GM23248 (cell line): ENCODE measurements around the gene ADGRL3. TPM values are rescaled to one million over a fixed set of nuclear protein-coding genes. Genes with fewer than 3 reads are reported as not detected.

Source experiments
- DNase-seq: peaks from one replicate; pipeline ENCODE4 v3.0.0-alpha.2; 2015
- H2AFZ ChIP-seq: fragments of 200-600 bp; sonication (generic); 2 replicates; pipeline ENCODE4 v1.6.1; 2016; ENCODE audit warnings: antibody characterized with exemption
- H3F3A ChIP-seq: fragments of 200-600 bp; sonication (generic); 2 replicates; pipeline ENCODE4 v1.6.1; 2016; ENCODE audit warnings: mild to moderate bottlenecking, antibody characterized with exemption, mixed run types; ENCODE audit not compliant: insufficient read depth
- H3K27ac ChIP-seq: fragments of 200-600 bp; sonication (generic); 2 replicates; pipeline ENCODE4 v1.5.1; 2016; ENCODE audit warnings: mild to moderate bottlenecking
- H3K27me3 ChIP-seq: fragments of 200-600 bp; sonication (generic); replicated peaks from 2 replicates; pipeline ENCODE4 v1.6.1; 2016; ENCODE audit warnings: mild to moderate bottlenecking; ENCODE audit not compliant: insufficient read depth
- H3K36me3 ChIP-seq: fragments of 200-600 bp; sonication (generic); 2 replicates; pipeline ENCODE4 v1.6.1; 2016; ENCODE audit warnings: low read depth, mild to moderate bottlenecking
- H3K4me1 ChIP-seq: fragments of 200-600 bp; sonication (generic); 2 replicates; pipeline ENCODE4 v1.6.1; 2016; ENCODE audit warnings: mild to moderate bottlenecking; ENCODE audit not compliant: insufficient read depth
- H3K4me2 ChIP-seq: fragments of 200-600 bp; sonication (generic); one replicate; pipeline ENCODE4 v1.6.1; 2016; ENCODE audit warnings: mild to moderate bottlenecking; ENCODE audit not compliant: unreplicated experiment
- H3K4me3 ChIP-seq: fragments of 200-600 bp; sonication (generic); 2 replicates; pipeline ENCODE4 v1.5.1; 2016; ENCODE audit warnings: mild to moderate bottlenecking
- H3K79me2 ChIP-seq: fragments of 200-600 bp; sonication (generic); 2 replicates; pipeline ENCODE4 v1.6.1; 2016; ENCODE audit warnings: mild to moderate bottlenecking; ENCODE audit not compliant: insufficient read depth
- H3K9ac ChIP-seq: fragments of 200-600 bp; sonication (generic); 2 replicates; pipeline ENCODE4 v1.6.1; 2016; ENCODE audit warnings: mild to moderate bottlenecking
- H3K9me2 ChIP-seq: fragments of 200-600 bp; sonication (generic); 2 replicates; pipeline ENCODE4 v1.6.1; 2016; ENCODE audit warnings: mixed run types, mild to moderate bottlenecking, moderate library complexity; ENCODE audit not compliant: insufficient read depth
- H3K9me3 ChIP-seq: fragments of 200-600 bp; sonication (generic); one replicate; pipeline ENCODE4 v1.6.1; 2017; ENCODE audit warnings: low read depth
- H4K20me1 ChIP-seq: fragments of 200-600 bp; sonication (generic); 2 replicates; pipeline ENCODE4 v1.6.0; 2016; ENCODE audit not compliant: insufficient read depth
- EZH2 ChIP-seq: fragments of 200-600 bp; sonication (generic); IDR thresholded peaks from 2 replicates; pipeline ENCODE4 v1.6.1; 2018; ENCODE audit warnings: antibody characterized with exemption, mild to moderate bottlenecking; ENCODE audit not compliant: insufficient read depth, poor library complexity, severe bottlenecking
- EZH2phosphoT487 ChIP-seq: fragments of 200-600 bp; sonication (generic); IDR thresholded peaks from 2 replicates; pipeline ENCODE4 v1.6.1; 2018; ENCODE audit warnings: antibody characterized with exemption, moderate library complexity, mild to moderate bottlenecking, low read depth; ENCODE audit not compliant: insufficient read depth
- WGBS, 2 experiments: methylation state at CpG; one replicate each; pipeline ENCODE4 v1.1.6; 2015 to 2017; ENCODE audit warnings: low lambda C conversion rate in 2 of 2, low coverage in 1 of 2; ENCODE audit errors: missing lambda C conversion rate in 2 of 2; 5-methylcytosine and 5-hydroxymethylcytosine counted together
- in situ Hi-C: fragments of 300-500 bp; cut with MboI; formaldehyde crosslinking; loops from 2 replicates; pipeline ENCODE4 v1.15.0; 2020
- polyA plus RNA-seq: library from polyadenylated mRNA; unstranded; fragments of >200 nt; fragmentation: Nextera tagmentation; extraction: Ambion mirVana; gene quantifications from 2 replicates; pipeline ENCODE4 v1.2.1, GENCODE V29; 2016
- total RNA-seq: library from RNA; depleted of rRNA; stranded (reverse); fragments of >200 nt; shearing (Covaris generic); gene quantifications from 2 replicates; pipeline ENCODE4 v1.2.3, GENCODE V29; 2014

ADGRL3 gene
- total and polyA plus RNA-seq, 2 experiments from 2014 or later: not detected

DNA sequence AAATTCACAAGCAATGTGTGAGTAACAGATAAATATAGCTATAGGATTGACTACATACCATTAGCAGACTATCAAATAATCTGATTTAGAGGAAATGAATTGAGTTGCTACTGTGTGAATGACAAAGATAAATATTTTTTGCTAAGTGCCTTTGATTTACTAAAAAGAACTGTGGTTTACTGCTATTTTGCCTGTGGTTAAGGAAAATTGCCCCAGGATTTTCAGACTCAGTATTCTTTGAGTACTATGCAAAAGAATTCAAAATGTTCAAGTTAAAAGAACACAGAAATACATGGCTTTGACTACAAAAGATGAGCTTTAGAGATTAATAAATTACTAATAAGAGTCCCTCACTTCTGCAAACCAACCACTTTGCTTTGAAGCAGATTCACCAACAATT is 853.8 kb downstream of the ADGRL3 start:
- Histone ChIP-seq H3K27me3 (no peaks in the 10 kb centered on the region), H3K9ac (no peak overlapping the region), H3K9me3 (no peaks in the 10 kb centered on the region), H3K79me2 (no peaks in the 10 kb centered on the region), H3K4me3 (no peak overlapping the region), H3F3A (no peaks in the 10 kb centered on the region), H3K27ac (no peak overlapping the region), H2AFZ (no peak overlapping the region), H4K20me1 (no peaks in the 10 kb centered on the region), H3K4me1 (no peaks in the 10 kb centered on the region), H3K36me3 (no peaks in the 10 kb centered on the region), H3K4me2 (no peak overlapping the region), H3K9me2 (no peaks in the 10 kb centered on the region)
- in situ Hi-C loops: no loop called here
- TF ChIP-seq EZH2phosphoT487 (no peak), EZH2 (no peak)
- DNase-seq: no peak

DNA sequence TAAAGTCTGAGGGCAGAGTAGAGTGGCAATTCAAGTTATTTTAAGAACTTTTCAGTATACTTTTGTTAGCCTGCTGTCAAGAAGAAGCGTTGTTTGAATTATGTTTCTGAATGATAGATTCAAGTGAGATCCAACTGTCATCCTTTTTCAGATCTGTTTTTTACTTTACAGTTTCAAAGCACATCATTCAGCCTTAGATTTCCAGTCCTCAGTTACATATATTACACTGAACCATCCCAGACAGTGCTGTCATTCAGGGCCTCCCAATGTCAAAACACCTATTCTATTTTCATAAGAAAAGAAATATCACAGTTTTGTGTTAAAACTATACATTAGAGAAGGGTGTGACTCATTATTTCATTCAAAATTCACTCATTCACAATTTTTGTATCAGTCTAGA is 856.9 kb downstream of the ADGRL3 start:
- no peaks in the 10 kb centered on the region for H3K79me2 ChIP-seq
- DNase-seq: no peak
- WGBS, 2 experiments: 31 to 52% methylated on average over 1 of the region's 1 CpG
- no peak overlapping the region for H3K27ac ChIP-seq
- H3K9me2 ChIP-seq: no peaks in the 10 kb centered on the region
- H3K4me2 ChIP-seq: no peak overlapping the region
- H4K20me1 ChIP-seq: no peaks in the 10 kb centered on the region
- H3K9me3 ChIP-seq: peaks cover 3% of the 10 kb centered on the region
- H3K4me3 ChIP-seq: no peak overlapping the region
- in situ Hi-C loops: no loop called here
- H3K36me3 ChIP-seq: no peaks in the 10 kb centered on the region
- H3K9ac ChIP-seq: no peak overlapping the region
- no peak overlapping the region for H2AFZ ChIP-seq
- H3K4me1 ChIP-seq: no peaks in the 10 kb centered on the region
- H3K27me3 ChIP-seq: no peaks in the 10 kb centered on the region
- TF ChIP-seq EZH2 (no peak), EZH2phosphoT487 (no peak)
- no peaks in the 10 kb centered on the region for H3F3A ChIP-seq

DNA sequence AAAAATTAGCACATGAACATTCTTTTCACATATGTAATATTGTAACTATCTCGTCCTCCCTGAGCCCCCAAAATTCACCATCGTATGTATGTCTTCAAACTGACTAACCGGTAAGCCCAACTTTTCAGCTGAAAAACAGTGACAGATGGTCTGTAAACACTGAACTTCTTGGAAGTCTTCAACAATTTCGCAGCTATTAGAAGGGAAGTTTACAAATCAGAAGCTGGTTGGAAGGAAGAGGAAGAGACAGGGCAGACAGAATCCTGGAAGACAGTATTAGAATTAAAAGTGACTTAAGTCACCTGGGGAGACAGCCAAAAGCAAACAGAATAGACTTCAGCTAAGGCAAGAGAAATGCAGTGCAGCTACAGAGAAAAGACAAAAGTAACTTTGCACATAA is 858.4 kb downstream of the ADGRL3 start:
- no peak for TF ChIP-seq EZH2phosphoT487
- Histone ChIP-seq H4K20me1 (no peaks in the 10 kb centered on the region), H2AFZ (no peak overlapping the region), H3K4me1 (no peaks in the 10 kb centered on the region), H3K79me2 (no peaks in the 10 kb centered on the region), H3F3A (no peaks in the 10 kb centered on the region), H3K9ac (no peak overlapping the region), H3K36me3 (no peaks in the 10 kb centered on the region), H3K4me2 (no peak overlapping the region), H3K27me3 (no peaks in the 10 kb centered on the region), H3K27ac (no peak overlapping the region), H3K9me3 (peaks cover 3% of the 10 kb centered on the region), H3K9me2 (no peaks in the 10 kb centered on the region), H3K4me3 (no peak overlapping the region)
- WGBS, 2 experiments: 1% methylated on average over 4 of the region's 4 CpGs
- in situ Hi-C loops: no loop called here
- DNase-seq: no peak

DNA sequence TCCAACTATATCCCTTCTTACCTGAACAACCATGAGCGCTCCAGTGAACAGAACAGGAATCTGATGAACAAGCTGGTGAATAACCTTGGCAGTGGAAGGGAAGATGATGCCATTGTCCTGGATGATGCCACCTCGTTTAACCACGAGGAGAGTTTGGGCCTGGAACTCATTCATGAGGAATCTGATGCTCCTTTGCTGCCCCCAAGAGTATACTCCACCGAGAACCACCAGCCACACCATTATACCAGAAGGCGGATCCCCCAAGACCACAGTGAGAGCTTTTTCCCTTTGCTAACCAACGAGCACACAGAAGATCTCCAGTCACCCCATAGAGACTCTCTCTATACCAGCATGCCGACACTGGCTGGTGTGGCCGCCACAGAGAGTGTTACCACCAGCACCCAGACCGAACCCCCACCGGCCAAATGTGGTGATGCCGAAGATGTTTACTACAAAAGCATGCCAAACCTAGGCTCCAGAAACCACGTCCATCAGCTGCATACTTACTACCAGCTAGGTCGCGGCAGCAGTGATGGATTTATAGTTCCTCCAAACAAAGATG is 870.2 kb downstream of the ADGRL3 start:
- H4K20me1 ChIP-seq: no peaks in the 10 kb centered on the region
- H3K27me3 ChIP-seq: no peaks in the 10 kb centered on the region
- H3F3A ChIP-seq: no peaks in the 10 kb centered on the region
- TF ChIP-seq EZH2 (no peak), EZH2phosphoT487 (no peak)
- no peak overlapping the region for H3K9ac ChIP-seq
- no peaks in the 10 kb centered on the region for H3K4me1 ChIP-seq
- H3K27ac ChIP-seq: no peak overlapping the region
- H3K36me3 ChIP-seq: no peaks in the 10 kb centered on the region
- DNase-seq: no peak
- in situ Hi-C loops: no loop called here
- H3K9me3 ChIP-seq: peaks cover 3% of the 10 kb centered on the region
- no peak overlapping the region for H2AFZ ChIP-seq
- H3K9me2 ChIP-seq: no peaks in the 10 kb centered on the region
- no peaks in the 10 kb centered on the region for H3K79me2 ChIP-seq
- no peak overlapping the region for H3K4me2 ChIP-seq
- WGBS, 2 experiments: 28 to 35% methylated on average over 14 of the region's 14 CpGs
- H3K4me3 ChIP-seq: no peak overlapping the region

DNA sequence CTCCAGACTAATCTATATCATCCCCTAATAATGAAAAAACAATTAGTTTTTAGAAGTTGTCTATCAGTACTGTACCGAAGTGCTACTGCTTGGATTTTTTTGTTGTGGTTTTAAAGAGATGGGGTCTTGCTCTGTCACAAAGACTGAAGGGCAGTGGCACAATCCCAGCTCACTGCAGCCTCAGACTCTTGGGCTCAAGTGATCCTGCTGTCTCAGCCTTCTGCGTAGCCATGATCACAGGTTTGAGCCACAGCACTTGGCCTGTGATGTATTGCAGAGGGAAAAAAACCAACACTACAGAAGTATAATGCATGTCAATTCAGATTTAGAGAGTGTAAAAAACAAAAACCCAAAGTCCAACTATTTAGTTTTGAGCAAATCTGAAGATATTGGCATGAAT is 875.0 kb downstream of the ADGRL3 start:
- no peaks in the 10 kb centered on the region for H3K27me3 ChIP-seq
- no peak for DNase-seq
- H4K20me1 ChIP-seq: no peaks in the 10 kb centered on the region
- no peaks in the 10 kb centered on the region for H3K79me2 ChIP-seq
- H3F3A ChIP-seq: no peaks in the 10 kb centered on the region
- no peaks in the 10 kb centered on the region for H3K36me3 ChIP-seq
- H3K9me2 ChIP-seq: no peaks in the 10 kb centered on the region
- no peaks in the 10 kb centered on the region for H3K4me1 ChIP-seq
- TF ChIP-seq EZH2phosphoT487: no peak
- TF ChIP-seq EZH2: no peak
- in situ Hi-C loops: no loop called here
- H3K9me3 ChIP-seq: no peaks in the 10 kb centered on the region
- H3K4me2 ChIP-seq: no peak overlapping the region
- H3K27ac ChIP-seq: no peak overlapping the region
- 8 to 11% methylated on average over 2 of the region's 2 CpGs for WGBS, 2 experiments
- no peak overlapping the region for H3K4me3 ChIP-seq
- no peak overlapping the region for H2AFZ ChIP-seq
- no peak overlapping the region for H3K9ac ChIP-seq
